ENCODE results near the gene PLGLB2. TPM values are rescaled to one million over a fixed set of nuclear protein-coding genes. Genes with fewer than 3 reads are reported as not detected.
"Not testable (repeated sequence)": the region's sequence is repeated elsewhere in the genome, so short reads cannot be mapped to it uniquely, and the experiment has no call there.

The PLGLB2 gene
- 2.0 TPM for total RNA-seq

GRCh38 chr2:87747791-87748190 is at the start of gene PLGLB2:
TSS of gene PLGLB2 (plus strand) at chr2:87748087. CDS start at chr2:87748154, 67 bp downstream.
- not testable (repeated sequence) for DNase-seq

DNA sequence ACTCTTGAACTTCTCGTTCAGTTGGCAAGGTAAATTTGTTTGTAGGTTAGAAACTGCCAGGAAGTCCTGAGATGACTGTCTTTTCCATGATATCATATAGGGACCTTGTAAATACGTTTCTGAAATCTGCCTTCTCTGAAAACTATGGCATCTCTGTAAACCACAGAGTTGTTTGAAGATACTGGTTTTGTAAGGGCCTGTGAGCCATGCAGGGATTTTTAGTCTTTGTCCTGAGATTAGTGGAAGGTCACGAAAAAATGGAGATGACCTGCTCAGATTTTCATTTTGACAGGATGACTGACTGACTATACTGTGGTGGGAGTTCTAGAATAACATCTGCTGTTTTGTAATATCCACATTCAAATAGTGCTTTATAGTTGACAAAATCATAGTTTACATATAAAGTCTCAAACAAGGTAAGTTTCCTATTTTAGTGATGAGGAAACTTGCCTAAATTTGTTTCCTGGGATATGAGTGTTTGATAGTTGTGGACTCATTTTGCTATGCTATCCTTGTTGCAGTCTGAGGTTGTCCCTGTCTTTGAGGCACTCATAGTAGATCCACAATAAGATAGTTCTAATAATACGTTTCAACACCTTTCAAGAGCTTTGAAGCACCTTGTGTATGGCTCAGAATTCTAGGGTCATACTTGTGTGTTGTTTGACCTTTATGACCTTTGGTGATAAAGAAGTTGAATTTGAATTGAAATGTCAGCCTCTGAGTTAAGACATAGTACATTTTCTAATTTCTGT is 43.1 kb upstream of the PLGLB2 start:
- DNase-seq, result not testable (repeated sequence)

DNA sequence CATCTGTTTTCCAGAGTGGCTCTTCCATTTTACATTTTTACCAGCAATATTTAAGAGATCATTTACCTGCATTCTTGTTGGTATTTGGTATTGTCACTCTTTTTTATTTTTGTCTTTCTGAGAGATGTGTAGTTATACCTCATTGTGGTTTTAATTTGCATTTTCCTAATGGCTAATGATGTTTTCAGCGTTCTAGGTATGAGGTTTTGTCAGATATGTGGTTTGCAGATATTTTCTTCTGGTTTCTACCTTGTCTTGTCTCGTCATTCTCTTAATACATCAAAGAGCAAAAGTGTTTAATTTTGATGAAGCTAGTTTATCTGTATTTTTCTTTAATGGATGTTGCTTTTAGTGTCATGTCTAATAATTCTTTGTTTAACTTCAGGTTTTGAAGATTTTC is 39.5 kb upstream of the PLGLB2 start:
- not testable (repeated sequence) for DNase-seq

DNA sequence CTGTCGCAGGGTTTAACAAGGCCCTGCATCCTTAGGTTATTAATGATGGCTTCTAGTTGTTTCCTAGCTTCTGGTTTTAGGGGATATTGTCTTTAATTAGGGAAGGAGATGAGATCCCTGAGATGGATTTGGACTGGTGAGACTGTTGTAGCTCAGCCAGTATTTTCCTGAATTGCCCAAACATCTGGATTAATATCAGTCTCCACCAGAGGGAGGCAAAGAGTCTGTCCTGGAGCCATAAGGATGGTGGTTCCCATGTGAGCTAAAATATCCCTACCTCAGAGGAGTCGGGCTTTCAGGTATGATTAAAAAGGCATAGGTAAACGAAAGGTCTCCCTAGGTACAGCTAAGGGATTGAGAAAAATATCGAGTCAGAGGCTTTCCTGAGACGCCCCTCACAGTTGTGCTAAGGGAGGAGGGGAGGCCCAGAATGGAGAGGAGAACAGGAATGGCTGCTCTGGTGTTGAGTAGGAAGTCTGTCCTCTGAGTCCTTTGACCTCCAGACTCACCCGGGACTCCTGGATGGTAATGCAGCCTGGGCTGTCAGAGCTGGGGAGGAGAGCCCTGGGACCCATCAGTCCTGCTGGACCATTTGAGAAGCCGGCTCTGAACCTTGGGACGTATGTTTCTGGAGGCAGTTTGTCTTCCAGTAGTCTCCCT is 19.8 kb upstream of the PLGLB2 start:
- not testable (repeated sequence) for DNase-seq

- not testable (repeated sequence) for DNase-seq
These were observed 7.0 kb upstream of the PLGLB2 start for GRCh38 chr2:87740928-87741327.

GRCh38 chr2:87742393-87743108 is 5.3 kb upstream of the PLGLB2 start:
- not testable (repeated sequence) for DNase-seq

GRCh38 chr2:87743638-87744037 is 4.2 kb upstream of the PLGLB2 start:
- not testable (repeated sequence) for DNase-seq

- not testable (repeated sequence) for DNase-seq
These were observed 2.4 kb upstream of the PLGLB2 start for GRCh38 chr2:87745353-87745951.

- not testable (repeated sequence) for DNase-seq
These were observed 637 bp downstream of the PLGLB2 start for GRCh38 chr2:87748524-87748923.

DNA sequence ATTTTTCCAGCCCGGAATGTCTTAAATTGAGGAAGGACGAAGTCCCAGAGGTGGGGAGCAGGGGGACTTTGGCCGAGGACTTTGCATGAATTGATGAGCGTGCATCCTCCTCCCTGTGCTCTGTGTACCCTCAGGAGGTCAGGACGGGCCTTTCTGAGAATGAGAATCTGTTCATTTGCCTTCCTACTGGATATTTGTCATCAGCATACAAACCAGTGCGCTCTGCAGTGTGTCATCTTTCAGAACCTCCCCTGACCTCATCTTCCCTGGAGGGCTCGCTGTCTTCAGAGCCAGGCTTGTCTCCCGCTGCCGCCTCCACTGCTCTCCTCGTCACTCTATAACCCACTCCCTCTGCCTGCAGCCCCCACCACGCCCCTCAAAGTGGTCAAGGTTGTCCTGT is 2.7 kb downstream of the PLGLB2 start:
- not testable (repeated sequence) for DNase-seq

DNA sequence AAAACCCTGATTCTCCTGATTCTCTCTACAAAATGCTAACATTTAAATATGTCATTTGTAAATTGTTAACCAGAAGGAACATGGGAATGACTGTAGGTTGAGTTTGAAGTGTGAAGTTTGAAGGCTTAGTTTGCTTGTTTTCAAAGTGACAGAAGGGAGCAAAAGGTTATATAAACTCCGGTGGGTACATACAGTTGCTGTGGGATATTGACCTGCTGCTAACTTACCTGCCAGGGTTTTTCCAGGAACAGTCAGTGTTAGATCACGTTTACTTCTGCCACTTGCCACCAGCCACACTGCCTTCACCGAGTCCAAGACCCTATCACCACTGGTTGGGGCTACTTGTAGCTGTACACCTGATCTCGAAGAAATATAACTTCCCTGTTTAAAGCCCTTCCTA is 6.9 kb downstream of the PLGLB2 start:
- DNase-seq, result not testable (repeated sequence)

Other genes with a start within 250 kb of the PLGLB2 start
- 3.6 TPM for gene RGPD2, start 77.7 kb downstream of the PLGLB2 start, total RNA-seq